Tibial nerve (tissue), 3 donors: Measurements from ENCODE around the gene PGK1.

Source experiments
- CTCF ChIP-seq, 5 experiments: fragments of 200-600 bp in 3 of 5; fragments of 450-650 bp in 2 of 5; sonication (generic) in 3 of 5; IDR thresholded peaks; one replicate each; pipeline ENCODE4 v1.5.1; 2016 to 2019; ENCODE audit warnings: antibody characterized with exemption in 5 of 5, mild to moderate bottlenecking in 3 of 5, moderate library complexity in 2 of 5
- POLR2A ChIP-seq, 2 donors: fragments of 450-650 bp; IDR thresholded peaks; one replicate each; pipeline ENCODE4 v1.6.1; 2017; ENCODE audit warnings: antibody characterized with exemption in 2 of 2, mild to moderate bottlenecking in 2 of 2, moderate library complexity in 2 of 2

- TF ChIP-seq CTCF (IDR thresholded peaks at IDR 0.05) (no peak), POLR2A (IDR thresholded peaks at IDR 0.05) (no peak)
These were observed 936 bp upstream of the PGK1 start for GRCh38 chrX:78103001-78103622.
